Gastrocnemius medialis (tissue), 4 donors: ENCODE measurements around the gene SERPINB2. TPM values are rescaled to one million over a fixed set of nuclear protein-coding genes. Genes with fewer than 3 reads are reported as not detected.

Source experiments
- ATAC-seq, 2 donors: fragments of 150-250 bp; one replicate each; pipeline ENCODE4 v1.9.1; 2016
- DNase-seq, 2 donors: peaks; one replicate each; pipeline ENCODE4 v3.0.0-alpha.2; 2019
- H3K27ac ChIP-seq, 4 donors: fragments of 200-600 bp; sonication (generic); 1 replicate in 1 of 4; 2 replicates in 3 of 4; pipeline ENCODE4 v1.5.1; 2016 to 2018; ENCODE audit warnings: mild to moderate bottlenecking in 2 of 4, moderate library complexity in 1 of 4
- H3K27me3 ChIP-seq, 3 donors: fragments of 200-600 bp; sonication (generic) in 2 of 3; 1 replicate in 1 of 3; 2 replicates in 2 of 3; pipeline versions ENCODE4 v1.5.1 to v1.6.0; 2016 to 2019; ENCODE audit warnings: mild to moderate bottlenecking in 1 of 3, moderate library complexity in 1 of 3
- H3K36me3 ChIP-seq, 2 donors: fragments of 200-600 bp; sonication (generic) in 1 of 2; one replicate each; pipeline ENCODE4 v1.5.1; 2017 to 2018
- H3K4me1 ChIP-seq, 2 donors: fragments of 200-600 bp; sonication (generic) in 1 of 2; one replicate each; pipeline ENCODE4 v1.5.1; 2016 to 2017; ENCODE audit warnings: mild to moderate bottlenecking in 2 of 2
- H3K4me3 ChIP-seq, 4 donors: fragments of 200-600 bp; sonication (generic) in 3 of 4; 1 replicate in 1 of 4; 2 replicates in 3 of 4; pipeline ENCODE4 v1.5.1; 2016 to 2019; ENCODE audit warnings: mild to moderate bottlenecking in 2 of 4
- H3K9me3 ChIP-seq, 3 donors: fragments of 200-600 bp; sonication (generic) in 2 of 3; 1 replicate in 1 of 3; 2 replicates in 2 of 3; pipeline ENCODE4 v1.5.1; 2016 to 2019
- POLR2A ChIP-seq, 2 donors: fragments of 450-650 bp; IDR thresholded peaks; one replicate each; pipeline ENCODE4 v1.6.1; 2017; ENCODE audit warnings: antibody characterized with exemption in 2 of 2, mild to moderate bottlenecking in 2 of 2, moderate library complexity in 2 of 2
- in situ Hi-C, 4 donors: fragments of 200-750 bp; cut with MboI; loops; one replicate each; pipeline versions ENCODE4 v1.15.0 to v1.8.0; 2017; ENCODE audit warnings: low sequenced_read_pairs in 4 of 4
- intact Hi-C: fragments of 100-400 bp; cut with DNase I; formaldehyde crosslinking; loops from one replicate; pipeline ENCODE4 v1.15.1; 2023; ENCODE audit warnings: low total_unique reads
- total RNA-seq, 4 donors: library from RNA; depleted of rRNA; stranded (reverse); fragments of >200 nt; gene quantifications; one replicate each; pipeline versions ENCODE4 v1.1.0 to v1.2.3, GENCODE V29; 2016
- TF ChIP-seq, protein P1 (sequence below), 5 experiments: fragments of 450-650 bp in 3 of 5; fragments of 200-600 bp in 2 of 5; sonication (generic) in 2 of 5; IDR thresholded peaks in 4 of 5; conservative IDR thresholded peaks in 1 of 5; 1 replicate in 4 of 5; 2 replicates in 1 of 5; pipeline ENCODE4 v1.5.1; 2016 to 2019; ENCODE audit warnings: antibody characterized with exemption in 5 of 5, mild to moderate bottlenecking in 3 of 5, moderate library complexity in 3 of 5

SERPINB2 gene
- total RNA-seq, 4 donors from 2014 or later = not detected

DNA sequence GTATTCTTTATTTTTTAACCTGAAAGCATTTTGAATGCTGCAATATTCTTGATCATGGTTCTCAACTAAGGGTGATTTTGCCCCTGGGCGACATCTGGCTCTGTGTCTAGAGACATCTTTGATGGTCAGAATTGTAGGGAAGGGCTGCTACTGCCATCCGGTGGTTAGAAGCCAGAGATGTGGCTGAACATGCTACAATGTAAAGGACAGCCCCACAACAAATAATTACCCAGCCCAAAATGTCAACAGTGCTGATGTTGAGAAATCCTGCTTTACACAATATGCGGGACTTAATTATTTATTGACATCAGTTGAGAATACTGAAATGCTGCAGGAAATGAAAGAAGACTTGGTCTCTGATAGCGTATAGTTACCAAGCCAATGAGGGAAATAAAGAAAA, 37.5 kb upstream of the SERPINB2 start:
- in situ Hi-C loops = no loop called here
- DNase-seq (no peak), ATAC-seq (no peak)
- intact Hi-C loops = no loop called here
- no peak for TF ChIP-seq POLR2A (IDR thresholded peaks at IDR 0.05)
- TF ChIP-seq, protein P1, sequence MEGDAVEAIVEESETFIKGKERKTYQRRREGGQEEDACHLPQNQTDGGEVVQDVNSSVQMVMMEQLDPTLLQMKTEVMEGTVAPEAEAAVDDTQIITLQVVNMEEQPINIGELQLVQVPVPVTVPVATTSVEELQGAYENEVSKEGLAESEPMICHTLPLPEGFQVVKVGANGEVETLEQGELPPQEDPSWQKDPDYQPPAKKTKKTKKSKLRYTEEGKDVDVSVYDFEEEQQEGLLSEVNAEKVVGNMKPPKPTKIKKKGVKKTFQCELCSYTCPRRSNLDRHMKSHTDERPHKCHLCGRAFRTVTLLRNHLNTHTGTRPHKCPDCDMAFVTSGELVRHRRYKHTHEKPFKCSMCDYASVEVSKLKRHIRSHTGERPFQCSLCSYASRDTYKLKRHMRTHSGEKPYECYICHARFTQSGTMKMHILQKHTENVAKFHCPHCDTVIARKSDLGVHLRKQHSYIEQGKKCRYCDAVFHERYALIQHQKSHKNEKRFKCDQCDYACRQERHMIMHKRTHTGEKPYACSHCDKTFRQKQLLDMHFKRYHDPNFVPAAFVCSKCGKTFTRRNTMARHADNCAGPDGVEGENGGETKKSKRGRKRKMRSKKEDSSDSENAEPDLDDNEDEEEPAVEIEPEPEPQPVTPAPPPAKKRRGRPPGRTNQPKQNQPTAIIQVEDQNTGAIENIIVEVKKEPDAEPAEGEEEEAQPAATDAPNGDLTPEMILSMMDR (IDR thresholded peaks at IDR 0.05 in 4 of 5, conservative IDR thresholded peaks at IDR 0.05 in 1 of 5) = no peak
- H3K27ac ChIP-seq = no peak overlapping the region
- H3K36me3 ChIP-seq = no peaks in the 10 kb centered on the region
- H3K9me3 ChIP-seq = no peaks in the 10 kb centered on the region
- no peak overlapping the region for H3K4me3 ChIP-seq
- H3K27me3 ChIP-seq = peaks cover 0 to 2% (median 0%) of the 10 kb centered on the region in 3 donors
- H3K4me1 ChIP-seq = no peaks in the 10 kb centered on the region

DNA sequence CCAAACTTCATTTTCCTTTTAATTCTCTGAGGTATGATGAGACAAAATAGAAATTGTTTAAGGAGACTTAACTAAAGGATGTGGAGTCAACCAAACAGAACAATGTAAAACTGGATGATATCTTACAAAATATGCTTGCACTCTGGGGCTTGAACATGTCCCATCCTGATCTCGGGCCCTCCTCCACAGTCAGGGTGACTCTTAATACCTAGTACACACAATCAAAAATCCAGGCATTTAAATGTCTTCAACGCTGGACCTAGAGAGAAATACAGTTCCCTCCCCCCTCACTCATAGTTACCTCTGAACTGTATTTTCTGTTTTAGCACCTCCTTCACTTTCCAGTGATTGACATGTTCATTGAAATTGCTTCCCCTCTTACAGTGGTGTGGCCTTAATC, 36.9 kb upstream of the SERPINB2 start:
- intact Hi-C loops (no loop called here), in situ Hi-C loops (no loop called here)
- Histone ChIP-seq H3K9me3 (no peaks in the 10 kb centered on the region), H3K36me3 (no peaks in the 10 kb centered on the region), H3K4me1 (no peaks in the 10 kb centered on the region), H3K27me3 (peaks cover 0 to under 1% (median 0%) of the 10 kb centered on the region in 3 donors), H3K4me3 (no peak overlapping the region), H3K27ac (no peak overlapping the region)
- ATAC-seq (no peak), DNase-seq (no peak)
- TF ChIP-seq, protein P1 (IDR thresholded peaks at IDR 0.05 in 4 of 5, conservative IDR thresholded peaks at IDR 0.05 in 1 of 5) = no peak
- no peak for TF ChIP-seq POLR2A (IDR thresholded peaks at IDR 0.05)

DNA sequence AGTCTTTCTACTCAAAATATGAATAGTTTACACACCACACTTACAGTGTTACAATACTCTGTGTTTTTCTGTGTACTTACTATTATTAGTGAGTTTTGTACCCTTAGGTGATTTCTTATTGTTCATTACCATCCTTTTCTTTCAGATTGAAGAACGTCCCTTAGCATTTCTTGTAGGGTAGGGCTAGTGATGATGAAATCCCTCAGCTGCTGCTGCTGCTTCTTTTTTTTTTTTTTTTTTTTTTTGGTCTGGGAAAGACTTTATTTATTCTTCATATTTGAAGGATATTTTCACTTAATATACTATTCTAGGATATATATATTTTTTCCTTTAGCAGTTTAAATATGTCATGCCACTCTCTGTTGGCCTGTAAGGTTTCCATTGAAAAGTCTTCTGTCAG, 29.0 kb upstream of the SERPINB2 start:
- Histone ChIP-seq H3K36me3 (no peaks in the 10 kb centered on the region), H3K27ac (no peak overlapping the region), H3K4me3 (no peak overlapping the region), H3K9me3 (no peaks in the 10 kb centered on the region), H3K4me1 (no peaks in the 10 kb centered on the region), H3K27me3 (no peaks in the 10 kb centered on the region)
- TF ChIP-seq POLR2A (IDR thresholded peaks at IDR 0.05) = no peak
- TF ChIP-seq, protein P1 (IDR thresholded peaks at IDR 0.05 in 4 of 5, conservative IDR thresholded peaks at IDR 0.05 in 1 of 5) = no peak
- intact Hi-C loops = no loop called here
- DNase-seq (no peak), ATAC-seq (no peak)
- in situ Hi-C loops = no loop called here

DNA sequence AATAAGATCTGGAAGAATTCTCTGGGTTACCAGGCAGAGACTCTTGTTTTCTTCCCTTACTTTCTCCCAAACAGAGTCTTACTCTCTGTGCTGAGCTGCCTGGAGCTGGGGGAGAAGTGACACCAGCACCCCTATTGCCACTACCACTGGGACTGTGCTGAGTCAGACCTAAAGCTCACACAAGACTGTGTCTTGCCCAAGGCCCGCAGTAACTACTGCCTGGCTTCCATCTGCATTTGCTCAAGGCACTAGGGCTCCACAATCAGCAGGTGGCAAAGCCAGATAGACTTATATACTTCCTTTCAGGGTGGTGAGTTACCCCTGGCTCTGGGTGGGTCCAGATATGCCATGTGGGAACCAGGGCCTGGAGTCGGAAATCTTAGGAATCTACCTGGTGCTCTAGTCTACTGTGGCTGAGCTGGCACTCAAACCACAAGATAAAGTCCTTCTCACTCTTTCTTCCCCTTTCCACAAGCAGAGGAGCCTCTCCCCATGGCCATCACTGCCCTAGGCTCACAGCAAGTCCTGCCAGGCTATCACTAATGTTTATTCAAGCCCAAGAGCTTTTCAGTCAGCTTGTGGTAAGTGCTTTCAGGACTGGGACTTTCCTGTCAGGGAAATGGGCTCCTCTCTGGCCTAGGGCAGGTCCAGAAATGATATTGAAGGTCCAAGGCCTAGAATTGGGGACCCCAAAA, 27.6 kb upstream of the SERPINB2 start:
- in situ Hi-C loops = no loop called here
- no peak for TF ChIP-seq POLR2A (IDR thresholded peaks at IDR 0.05)
- TF ChIP-seq, protein P1 (IDR thresholded peaks at IDR 0.05 in 4 of 5, conservative IDR thresholded peaks at IDR 0.05 in 1 of 5) = no peak
- no peaks in the 10 kb centered on the region for H3K9me3 ChIP-seq

DNA sequence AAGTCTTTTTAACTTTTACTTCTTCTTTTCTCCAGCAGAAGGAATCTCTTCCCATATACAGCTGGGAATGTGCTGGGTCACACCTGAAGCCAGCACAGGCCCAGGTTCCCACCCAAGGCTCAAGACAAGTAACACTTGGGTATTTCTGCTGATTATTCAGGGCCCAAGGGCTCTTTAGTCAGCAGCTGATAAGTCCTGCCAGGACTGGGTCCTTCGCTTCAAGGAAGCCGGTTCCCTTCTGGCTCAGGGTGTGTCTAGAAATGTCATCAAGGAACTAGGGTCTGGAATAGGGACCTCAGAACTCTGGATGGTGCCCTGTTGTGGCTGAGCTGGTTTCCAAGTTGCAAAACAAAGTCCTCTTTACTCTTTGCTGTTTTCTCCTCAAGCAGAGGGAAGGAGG, 27.0 kb upstream of the SERPINB2 start:
- in situ Hi-C loops (no loop called here), intact Hi-C loops (no loop called here)
- ATAC-seq (no peak), DNase-seq (no peak)
- H3K36me3 ChIP-seq = no peaks in the 10 kb centered on the region
- H3K4me3 ChIP-seq = no peak overlapping the region
- no peak overlapping the region for H3K27ac ChIP-seq
- H3K27me3 ChIP-seq = no peaks in the 10 kb centered on the region
- H3K9me3 ChIP-seq = no peaks in the 10 kb centered on the region
- no peaks in the 10 kb centered on the region for H3K4me1 ChIP-seq
- TF ChIP-seq, protein P1 (IDR thresholded peaks at IDR 0.05 in 4 of 5, conservative IDR thresholded peaks at IDR 0.05 in 1 of 5) = no peak
- no peak for TF ChIP-seq POLR2A (IDR thresholded peaks at IDR 0.05)

More for the DNA sequence above, 27.6 kb upstream of the SERPINB2 start:
- intact Hi-C loops = no loop called here
- no peak overlapping the region for H3K4me3 ChIP-seq
- no peaks in the 10 kb centered on the region for H3K4me1 ChIP-seq
- ATAC-seq (no peak), DNase-seq (no peak)
- no peaks in the 10 kb centered on the region for H3K36me3 ChIP-seq
- H3K27me3 ChIP-seq = no peaks in the 10 kb centered on the region
- H3K27ac ChIP-seq = no peak overlapping the region
